ENCODE measurements around the gene TMEM53.

DNA sequence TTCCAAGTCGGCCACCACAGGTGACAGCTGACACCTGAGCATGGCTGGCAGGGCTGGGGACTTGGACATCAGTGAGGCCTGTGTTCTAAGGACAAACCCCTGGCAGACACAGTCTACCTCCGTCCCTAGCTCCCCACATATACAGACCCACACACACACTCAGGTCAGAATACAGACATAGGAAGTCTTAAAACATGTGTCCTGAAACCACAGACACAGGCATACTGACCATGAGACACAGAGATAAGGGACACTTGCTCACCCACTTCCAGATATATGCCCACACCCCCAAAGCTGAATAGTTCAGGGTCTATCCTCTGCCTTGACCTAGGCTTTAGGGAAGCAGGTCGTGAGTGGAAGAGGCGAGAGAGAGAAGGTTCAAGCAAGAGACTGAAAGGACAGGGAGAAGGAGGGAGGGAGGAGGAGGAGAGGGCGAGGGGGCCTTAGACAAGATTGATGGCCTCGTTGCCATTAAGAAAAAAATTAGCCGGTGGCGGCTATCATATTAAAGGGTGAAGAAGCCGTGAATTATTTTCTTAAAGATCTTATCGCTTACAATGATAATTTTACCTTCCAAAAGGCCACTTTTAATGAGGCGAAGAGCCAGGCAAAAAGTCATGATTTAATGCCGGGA lies 49.9 kb downstream of the TMEM53 start:
- no peak for TF ChIP-seq EZH2 (IDR thresholded peaks at IDR 0.05; ENCODE audit: borderline replicate concordance, low read depth, low read length, severe bottlenecking)
- no peak for TF ChIP-seq POLR2AphosphoS5 (IDR thresholded peaks at IDR 0.05; ENCODE audit: insufficient read depth, low read depth, low read length)
- TF ChIP-seq, protein P1, sequence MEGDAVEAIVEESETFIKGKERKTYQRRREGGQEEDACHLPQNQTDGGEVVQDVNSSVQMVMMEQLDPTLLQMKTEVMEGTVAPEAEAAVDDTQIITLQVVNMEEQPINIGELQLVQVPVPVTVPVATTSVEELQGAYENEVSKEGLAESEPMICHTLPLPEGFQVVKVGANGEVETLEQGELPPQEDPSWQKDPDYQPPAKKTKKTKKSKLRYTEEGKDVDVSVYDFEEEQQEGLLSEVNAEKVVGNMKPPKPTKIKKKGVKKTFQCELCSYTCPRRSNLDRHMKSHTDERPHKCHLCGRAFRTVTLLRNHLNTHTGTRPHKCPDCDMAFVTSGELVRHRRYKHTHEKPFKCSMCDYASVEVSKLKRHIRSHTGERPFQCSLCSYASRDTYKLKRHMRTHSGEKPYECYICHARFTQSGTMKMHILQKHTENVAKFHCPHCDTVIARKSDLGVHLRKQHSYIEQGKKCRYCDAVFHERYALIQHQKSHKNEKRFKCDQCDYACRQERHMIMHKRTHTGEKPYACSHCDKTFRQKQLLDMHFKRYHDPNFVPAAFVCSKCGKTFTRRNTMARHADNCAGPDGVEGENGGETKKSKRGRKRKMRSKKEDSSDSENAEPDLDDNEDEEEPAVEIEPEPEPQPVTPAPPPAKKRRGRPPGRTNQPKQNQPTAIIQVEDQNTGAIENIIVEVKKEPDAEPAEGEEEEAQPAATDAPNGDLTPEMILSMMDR (IDR thresholded peaks at IDR 0.05; ENCODE audit: extremely low read depth in 1 of 2, insufficient read depth in 1 of 2, low read depth in 1 of 2, low read length in 2 of 2), result no peak
- no peak for TF ChIP-seq POLR2A (IDR thresholded peaks at IDR 0.05; ENCODE audit: low read depth, low read length)
- TF ChIP-seq FOS (IDR thresholded peaks at IDR 0.05; ENCODE audit: borderline replicate concordance, insufficient read depth, low read length), result no peak
- TF ChIP-seq, protein P2, sequence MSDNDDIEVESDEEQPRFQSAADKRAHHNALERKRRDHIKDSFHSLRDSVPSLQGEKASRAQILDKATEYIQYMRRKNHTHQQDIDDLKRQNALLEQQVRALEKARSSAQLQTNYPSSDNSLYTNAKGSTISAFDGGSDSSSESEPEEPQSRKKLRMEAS (IDR thresholded peaks at IDR 0.05; ENCODE audit: insufficient read depth, insufficient read length), result no peak
- no peak for TF ChIP-seq JUN (IDR thresholded peaks at IDR 0.05; ENCODE audit: borderline replicate concordance, insufficient read depth, insufficient read length, low read depth)
- no peak for TF ChIP-seq GATA2 (IDR thresholded peaks at IDR 0.05; ENCODE audit: insufficient read depth, insufficient read length, low read depth, low read length)
- no peak for TF ChIP-seq MYC (IDR thresholded peaks at IDR 0.05; ENCODE audit: low read depth, low read length)

Measured in endothelial cell of umbilical vein (primary cell).